Uterine smooth muscle cell (primary cell): ENCODE results near the gene PDF. TPM values are rescaled to one million over a fixed set of nuclear protein-coding genes. Genes with fewer than 3 reads are reported as not detected.

Experiments
- total RNA-seq: library from RNA; depleted of rRNA; stranded (reverse); fragments of >200 nt; gene quantifications from 2 replicates; pipeline ENCODE4 v1.2.3, GENCODE V29; 2014

Gene PDF
- 21.6 and 30.3 TPM in 2 replicates for total RNA-seq

GRCh38 chr16:69330286-69331109 is at the start of gene PDF:
Gene PDF (minus strand): TSS chr16:69330588. CDS start chr16:69330570, 18 bp downstream.

GRCh38 chr16:69351309-69352027 is 21.1 kb upstream of the PDF start, which contains the start of gene TMED6:
Gene TMED6 (minus strand): TSS chr16:69351786. CDS start chr16:69351753, 33 bp downstream.

DNA sequence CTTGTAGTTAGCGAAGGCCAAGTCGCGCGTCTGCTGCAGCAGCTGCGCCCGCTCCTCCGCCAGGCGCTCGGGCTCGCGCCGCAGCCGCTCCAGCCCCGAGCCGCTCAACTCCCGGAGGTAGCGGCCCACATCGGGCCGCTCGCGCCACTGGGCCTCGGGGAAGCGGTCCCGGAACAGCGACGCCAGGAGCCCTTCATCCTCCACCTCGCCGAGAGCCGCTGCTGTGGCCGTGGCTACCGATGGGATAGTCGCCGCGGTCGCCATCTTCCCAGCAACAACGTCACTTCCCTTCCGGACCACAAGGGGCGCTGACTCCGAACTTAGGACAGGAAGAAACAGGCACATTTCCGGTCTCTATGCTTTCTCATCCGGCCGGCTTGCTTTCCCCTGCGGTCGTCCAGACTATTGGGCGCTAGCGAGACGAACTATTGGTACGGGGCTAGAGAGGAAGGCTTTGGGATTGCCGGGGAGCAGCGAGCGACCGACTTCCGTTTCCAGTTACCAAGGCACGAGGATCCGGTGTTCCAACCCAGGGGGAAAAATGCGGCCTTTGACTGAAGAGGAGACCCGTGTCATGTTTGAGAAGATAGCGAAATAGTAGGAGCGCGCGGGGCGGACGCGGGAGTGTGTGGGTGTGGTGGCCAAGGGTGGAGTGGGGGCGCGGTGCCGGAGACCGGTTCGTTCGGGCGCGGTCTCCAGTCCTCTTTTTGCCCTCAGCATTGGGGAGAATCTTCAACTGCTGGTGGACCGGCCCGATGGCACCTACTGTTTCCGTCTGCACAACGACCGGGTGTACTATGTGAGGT is 9.1 kb upstream of the PDF start, which contains the start of the genes COG8 and NIP7:
COG8 (minus strand) TSS at position 276 of the 806 bp plus-strand sequence; CDS start at position 264, 12 bp downstream.
NIP7 (plus strand) TSS at position 484 of the 806 bp plus-strand sequence; CDS start at position 542, 58 bp downstream.

DNA sequence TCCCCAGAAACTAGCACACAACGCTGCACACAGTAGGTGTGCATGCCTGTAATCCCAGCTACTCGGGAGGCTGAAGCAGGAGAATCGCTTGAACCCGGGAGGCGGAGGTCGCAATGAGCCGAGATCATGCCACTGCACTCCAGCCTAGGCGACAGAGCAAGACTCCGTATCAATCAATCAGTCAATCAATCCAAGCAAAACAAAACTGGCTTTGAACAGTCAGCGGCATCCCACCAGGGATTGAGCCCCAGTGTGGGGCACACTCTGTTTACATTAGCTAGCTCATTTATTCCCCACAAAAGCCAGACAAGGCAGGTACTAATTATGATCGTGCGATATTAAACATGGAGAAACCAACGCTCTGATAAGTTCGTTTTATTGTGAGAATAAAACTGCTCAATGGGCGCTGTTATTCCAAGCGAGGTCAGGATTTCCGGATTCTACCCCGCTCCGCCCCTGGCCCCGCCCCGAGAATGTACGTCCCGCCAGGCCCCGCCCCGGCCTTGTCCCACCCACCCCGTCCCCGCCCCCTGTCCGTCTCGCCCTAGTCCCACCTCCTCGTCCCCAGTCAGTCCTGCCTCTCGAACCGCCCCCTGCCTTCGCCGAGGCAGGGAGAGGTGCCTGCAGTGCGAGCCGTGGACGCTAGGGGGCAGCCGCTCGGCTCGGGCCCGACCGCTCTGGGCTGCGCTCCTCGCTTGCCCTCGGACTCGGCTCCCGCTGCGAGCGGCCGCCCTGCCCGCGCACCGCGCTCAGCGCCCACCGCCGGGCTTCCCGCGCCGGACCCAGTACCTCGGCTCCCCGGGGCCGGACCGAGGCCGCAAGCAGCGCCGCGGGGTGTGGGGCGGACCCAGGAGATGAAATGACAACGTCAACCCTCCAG is 19.5 kb downstream of the PDF start, which contains the start of gene VPS4A:
VPS4A (plus strand) TSS at position 698 of the 880 bp plus-strand sequence; CDS start at position 860, 162 bp downstream.

Other genes with a start within 250 kb of the PDF start
- gene HAS3, start 224.9 kb downstream of the PDF start, total RNA-seq, result 0.25 and 0.44 TPM in 2 replicates
- gene CHTF8, start 198.0 kb downstream of the PDF start, total RNA-seq, result 48.4 and 52.8 TPM in 2 replicates
- 17.1 and 22.9 TPM in 2 replicates for gene UTP4, start 197.9 kb downstream of the PDF start, total RNA-seq
- gene SNTB2, start 143.4 kb downstream of the PDF start, total RNA-seq, result 70.2 and 92.4 TPM in 2 replicates
- gene VPS4A, start 19.2 kb downstream of the PDF start, total RNA-seq, result 35.7 and 43.6 TPM in 2 replicates
- gene COG8, start 9.0 kb upstream of the PDF start, total RNA-seq, result 36.1 and 39.1 TPM in 2 replicates
- gene NIP7, start 9.2 kb upstream of the PDF start, total RNA-seq, result 20.4 and 31.1 TPM in 2 replicates
- 0.11 TPM in 1 of 2 replicates, not detected in the other for gene TMED6, start 21.2 kb upstream of the PDF start, total RNA-seq
- 11.6 and 12.3 TPM in 2 replicates for gene TERF2, start 55.4 kb upstream of the PDF start, total RNA-seq
- 104 and 151 TPM in 2 replicates for gene CYB5B, start 94.0 kb upstream of the PDF start, total RNA-seq
- 21.9 and 26.4 TPM in 2 replicates for gene NFAT5, start 235.4 kb upstream of the PDF start, total RNA-seq